ENCODE data around the gene DOK1. TPM values are rescaled to one million over a fixed set of nuclear protein-coding genes. Genes with fewer than 3 reads are reported as not detected.

Gene DOK1
- total and polyA plus RNA-seq, 10 donors = 19.9 to 59.1 (median 39.7) TPM

DNA sequence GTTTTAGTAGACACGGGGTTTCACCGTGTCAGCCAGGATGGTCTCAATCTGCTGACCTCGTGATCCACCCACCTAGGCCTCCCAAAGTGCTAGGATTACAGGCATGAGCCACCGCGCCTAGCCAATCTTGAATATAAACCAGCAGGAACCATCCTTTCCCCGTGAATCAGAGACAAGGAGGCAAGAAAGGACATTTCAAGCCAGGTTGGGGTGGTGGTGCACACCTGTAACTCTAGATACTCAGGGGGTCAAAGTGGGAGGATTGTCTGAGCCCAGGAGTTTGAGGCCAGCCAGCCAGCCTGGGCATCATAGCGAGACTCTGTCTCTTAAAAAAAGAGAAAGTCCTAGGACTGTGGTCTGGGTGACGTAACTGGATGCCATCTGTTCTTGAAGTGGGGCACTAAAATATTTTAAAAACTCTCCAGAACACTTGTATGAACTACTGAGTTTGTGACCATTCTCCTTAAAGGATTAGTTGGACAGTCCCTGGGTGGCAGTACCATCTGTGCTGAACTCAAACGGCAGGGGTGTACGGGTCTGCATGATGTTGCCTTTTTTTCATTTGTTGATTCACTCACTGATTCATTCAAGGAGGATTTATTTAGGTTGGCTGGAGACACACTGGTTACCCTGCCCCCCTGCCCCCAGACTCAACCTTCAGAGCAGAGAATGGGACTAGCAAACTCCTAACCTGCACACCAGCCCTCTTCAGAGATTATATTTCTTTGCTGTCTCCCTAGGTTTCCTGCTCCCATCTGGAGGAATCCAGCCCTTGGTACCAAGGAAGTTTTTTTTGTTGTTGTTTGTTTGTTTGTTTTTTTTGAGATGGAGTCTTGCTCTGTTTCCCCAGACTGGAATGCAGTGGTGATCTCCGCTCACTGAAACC, 43.2 kb upstream of the DOK1 start:
- 37 to 49% (median 43%) methylated on average over 11 of the region's 11 CpGs for WGBS, 5 donors
- Histone ChIP-seq H3K9me3 (no peaks in the 10 kb centered on the region), H3K27me3 (replicated peaks in 1 of 7) (peaks cover 23 to 66% (median 57%) of the 10 kb centered on the region in 7 donors), H3K4me3 (no peak overlapping the region), H3K36me3 (peaks cover 0 to under 1% (median 0%) of the 10 kb centered on the region in 6 donors), H3K27ac (no peak overlapping the region), H3K4me1 (peaks cover 27 to 51% (median 46%) of the 10 kb centered on the region in 6 donors)
- intact Hi-C loops (cut with DNase I; ENCODE audit: low total_unique reads) = no loop called here
- DNase-seq = peak; percentile 31
- TF ChIP-seq CTCF (IDR thresholded peaks at IDR 0.05 in 8 of 11, conservative IDR thresholded peaks at IDR 0.05 in 3 of 11) (no peak), POLR2AphosphoS5 (IDR thresholded peaks at IDR 0.05) (no peak), POLR2A (IDR thresholded peaks at IDR 0.05) (no peak)

- Histone ChIP-seq H3K4me3 (peak overlapping the region in 1 of 8 donors; percentile 71), H3K9me3 (no peaks in the 10 kb centered on the region), H3K36me3 (no peaks in the 10 kb centered on the region), H3K27ac (no peak overlapping the region), H3K4me1 (peaks cover 20 to 48% (median 42%) of the 10 kb centered on the region in 6 donors), H3K27me3 (replicated peaks in 1 of 7) (peaks cover 23 to 82% (median 73%) of the 10 kb centered on the region in 7 donors)
- intact Hi-C loops (cut with DNase I; ENCODE audit: low total_unique reads) = no loop called here
- WGBS, 5 donors = 10 to 27% (median 11%) methylated on average over 18 to 36 of the region's 36 CpGs
- DNase-seq = peak; percentile 72
- TF ChIP-seq CTCF (IDR thresholded peaks at IDR 0.05 in 8 of 11, conservative IDR thresholded peaks at IDR 0.05 in 3 of 11) (no peak), POLR2AphosphoS5 (IDR thresholded peaks at IDR 0.05) (no peak), POLR2A (IDR thresholded peaks at IDR 0.05) (no peak)
Measured at GRCh38 chr2:74512744-74513604, 41.5 kb upstream of the DOK1 start.

DNA sequence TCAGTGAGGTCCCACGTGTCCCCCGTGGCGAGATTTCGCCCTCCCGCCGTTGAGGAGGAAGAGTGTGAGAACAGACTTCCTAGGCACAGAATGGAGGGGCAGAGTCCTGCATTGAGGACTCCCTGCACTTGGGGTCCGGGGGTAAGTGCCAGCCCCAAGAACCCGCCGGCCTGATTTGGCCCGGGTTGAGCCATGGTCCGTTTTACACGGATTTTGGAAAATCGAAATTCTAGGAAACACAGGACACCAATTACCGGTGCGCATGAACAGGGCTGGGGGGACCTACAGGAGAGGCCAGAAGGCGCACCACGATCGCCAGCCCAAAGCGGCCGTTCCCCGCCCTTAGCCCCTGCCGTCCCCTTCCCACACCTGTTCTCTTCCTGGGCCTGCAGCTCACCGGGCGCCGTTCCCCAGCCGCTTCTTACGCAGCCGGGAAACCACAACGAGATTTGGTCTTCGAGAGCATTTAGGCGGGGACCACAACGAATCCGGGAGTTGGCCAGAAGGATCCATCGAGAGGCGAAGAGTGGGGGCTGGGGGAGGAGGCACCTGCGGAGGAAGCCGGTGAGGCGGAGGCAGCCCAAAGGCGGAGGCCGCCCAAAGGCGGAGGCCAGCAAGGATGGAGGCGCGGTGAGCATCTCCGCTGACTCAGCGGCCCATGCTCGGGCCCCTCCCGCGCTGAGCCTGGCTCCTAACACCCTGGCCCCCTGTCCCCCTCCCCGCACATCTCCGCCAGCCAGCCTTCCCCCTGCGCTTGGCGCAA, 40.7 kb upstream of the DOK1 start:
- H3K27me3 ChIP-seq (replicated peaks in 1 of 7) = peaks cover 23 to 90% (median 81%) of the 10 kb centered on the region in 7 donors
- peaks cover 20 to 41% (median 37%) of the 10 kb centered on the region in 6 donors for H3K4me1 ChIP-seq
- H3K27ac ChIP-seq = no peak overlapping the region
- TF ChIP-seq POLR2A (IDR thresholded peaks at IDR 0.05) = no peak
- TF ChIP-seq POLR2AphosphoS5 (IDR thresholded peaks at IDR 0.05) = peak; percentile 64 to 79 (median 72)
- 5 to 8% (median 6%) methylated on average over 23 to 52 of the region's 52 CpGs for WGBS, 5 donors
- H3K4me3 ChIP-seq = peak overlapping the region in 5 of 8 donors; percentile 14 to 71 (median 52)
- H3K36me3 ChIP-seq = no peaks in the 10 kb centered on the region
- peak; percentile 63 for DNase-seq
- H3K9me3 ChIP-seq = no peaks in the 10 kb centered on the region
- intact Hi-C loops (cut with DNase I; ENCODE audit: low total_unique reads) = no loop called here
